GM18505 (cell line): ENCODE measurements around the gene DDX31.
A peak's percentile ranks its signal among the peaks of the same experiment; 100 is the strongest.

ENCODE experiments used
- ATAC-seq: cut with Tn5 transposase; IDR thresholded peaks from one replicate; pipeline ENCODE4 v1.9.1; 2021; ENCODE audit not compliant: unreplicated experiment
- POLR2A ChIP-seq: IDR thresholded peaks from 4 replicates; pipeline ENCODE4 v1.6.1; 2011; ENCODE audit warnings: borderline replicate concordance; ENCODE audit not compliant: insufficient read depth, insufficient read length; ENCODE audit errors: extremely low read depth

The DDX31 gene

DNA sequence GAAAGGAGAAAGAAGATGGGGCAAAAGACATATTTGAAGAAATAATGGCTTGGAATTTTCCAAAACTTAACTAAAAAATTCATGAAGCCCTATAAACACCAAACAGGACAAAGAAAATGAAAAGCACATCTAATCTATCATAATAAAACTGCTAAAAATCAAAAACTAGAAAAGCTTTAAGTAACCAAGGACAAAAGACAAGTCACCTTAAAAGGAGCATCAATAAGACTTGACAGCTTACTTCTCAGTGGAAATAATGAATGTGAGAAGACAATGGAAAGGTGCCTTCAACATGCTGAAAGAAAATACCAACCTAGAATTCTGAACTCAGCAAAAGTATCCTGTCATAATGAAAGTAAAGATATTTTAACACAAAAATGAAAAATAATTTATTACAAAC is 27.4 kb upstream of the DDX31 start:
- no peak for ATAC-seq
- TF ChIP-seq POLR2A, result no peak

DNA sequence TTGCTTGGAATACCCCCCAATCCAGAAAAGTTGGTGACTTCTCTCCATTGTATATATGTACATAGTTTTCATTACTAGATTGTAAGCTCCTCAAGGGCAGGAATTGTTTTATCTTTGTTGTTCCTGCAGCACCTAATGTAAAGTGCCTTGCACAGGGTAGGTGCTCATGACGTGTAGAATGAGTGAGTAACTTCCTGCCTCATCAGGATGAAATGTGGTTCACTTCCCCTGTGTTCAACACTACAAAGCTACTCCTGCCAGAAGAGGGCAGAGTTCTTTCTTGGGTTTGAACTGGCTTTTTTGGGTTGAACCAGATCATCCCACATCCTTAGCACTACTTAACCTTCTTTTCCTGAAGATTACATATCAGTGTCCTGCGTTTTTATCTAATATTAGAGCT is 24.4 kb upstream of the DDX31 start:
- TF ChIP-seq POLR2A, result no peak
- no peak for ATAC-seq

DNA sequence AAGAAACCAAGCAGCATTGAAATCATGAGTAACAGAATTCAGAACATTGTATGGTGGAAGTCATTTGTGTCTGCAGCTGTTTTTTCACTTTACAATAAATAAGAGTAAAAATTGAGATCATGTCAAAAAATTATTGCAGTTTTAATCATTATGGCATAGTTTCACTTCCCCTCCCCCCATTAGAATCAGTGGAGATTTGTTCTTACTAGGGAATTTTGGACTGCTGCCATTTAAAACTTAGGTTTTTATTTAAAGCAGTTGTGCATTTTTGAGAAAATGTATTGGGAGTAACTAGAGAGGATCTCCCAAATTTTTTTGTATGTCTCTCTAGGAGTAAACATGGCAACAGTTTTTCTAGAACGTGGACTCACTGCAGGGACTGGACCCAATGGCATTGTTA is 20.9 kb upstream of the DDX31 start:
- no peak for TF ChIP-seq POLR2A
- no peak for ATAC-seq

DNA sequence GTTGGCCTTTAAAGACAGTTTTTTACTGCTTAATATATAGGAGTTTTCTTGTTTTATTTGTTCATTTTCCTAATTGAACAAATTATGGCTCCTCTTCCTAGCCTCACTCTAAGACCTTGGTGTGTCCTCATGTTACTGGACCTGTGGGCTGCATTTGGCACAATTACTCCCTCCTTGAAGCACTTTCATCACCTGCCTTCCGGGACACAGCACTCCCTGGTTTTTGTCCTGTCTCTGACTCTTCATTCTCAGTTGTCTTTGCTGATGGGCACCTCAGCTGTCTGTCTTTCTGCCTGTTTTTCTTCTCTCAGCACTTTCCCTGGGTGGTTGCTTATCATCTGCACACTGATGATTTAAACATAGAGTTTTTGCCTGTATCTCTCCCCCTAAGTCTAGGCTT is 14.1 kb upstream of the DDX31 start:
- no peak for ATAC-seq
- TF ChIP-seq POLR2A, result no peak

DNA sequence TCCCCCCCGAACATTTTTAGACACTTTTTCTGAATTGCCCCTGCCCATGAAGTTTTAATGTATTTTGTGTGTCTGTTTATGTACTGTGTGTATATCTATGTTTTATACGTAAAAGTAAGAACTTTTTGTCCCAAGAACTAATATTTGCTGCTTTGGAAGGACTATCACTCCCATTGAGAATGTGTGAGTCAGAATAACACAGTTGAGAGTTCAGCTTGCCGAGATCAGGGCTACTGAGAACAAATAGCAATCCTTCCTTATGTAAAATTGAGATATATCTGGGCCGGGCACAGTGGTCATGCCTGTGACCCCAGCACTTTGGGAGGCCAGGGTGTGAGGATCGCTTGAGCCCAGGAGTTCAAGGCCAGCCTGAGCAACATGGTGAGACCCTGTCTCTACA is 11.8 kb upstream of the DDX31 start:
- TF ChIP-seq POLR2A, result no peak
- no peak for ATAC-seq

DNA sequence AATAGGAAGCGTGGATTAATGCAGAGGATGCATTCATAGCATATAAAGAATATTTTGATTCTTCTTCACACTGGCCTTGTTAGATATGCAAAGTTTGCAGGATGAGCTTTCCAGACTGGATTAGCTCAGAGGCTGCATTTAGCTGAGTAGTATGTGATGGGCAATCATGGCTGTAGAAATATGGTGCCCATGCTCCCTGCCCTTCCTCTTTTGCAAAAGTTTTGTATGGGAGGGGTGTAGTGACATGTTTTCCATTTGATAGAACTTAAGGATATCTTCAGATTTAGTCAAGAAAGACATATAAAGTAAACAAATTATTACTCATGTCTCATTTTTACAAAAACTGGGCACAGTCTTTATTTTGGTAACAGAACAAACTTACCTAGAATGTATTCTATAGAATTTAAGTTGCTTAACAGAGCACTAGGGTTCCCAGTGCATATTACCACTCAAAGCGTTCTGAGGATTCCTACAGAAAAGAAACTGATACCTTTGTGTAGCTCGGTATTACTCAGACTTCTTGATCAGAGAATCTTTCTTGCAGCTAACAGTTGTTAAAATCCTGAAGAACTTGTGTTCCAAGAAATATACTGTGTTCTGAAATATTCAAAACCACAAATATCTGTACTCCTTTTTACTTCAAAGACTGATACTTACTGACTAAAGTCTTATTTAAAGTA is 10.3 kb upstream of the DDX31 start:
- no peak for ATAC-seq
- TF ChIP-seq POLR2A, result no peak

DNA sequence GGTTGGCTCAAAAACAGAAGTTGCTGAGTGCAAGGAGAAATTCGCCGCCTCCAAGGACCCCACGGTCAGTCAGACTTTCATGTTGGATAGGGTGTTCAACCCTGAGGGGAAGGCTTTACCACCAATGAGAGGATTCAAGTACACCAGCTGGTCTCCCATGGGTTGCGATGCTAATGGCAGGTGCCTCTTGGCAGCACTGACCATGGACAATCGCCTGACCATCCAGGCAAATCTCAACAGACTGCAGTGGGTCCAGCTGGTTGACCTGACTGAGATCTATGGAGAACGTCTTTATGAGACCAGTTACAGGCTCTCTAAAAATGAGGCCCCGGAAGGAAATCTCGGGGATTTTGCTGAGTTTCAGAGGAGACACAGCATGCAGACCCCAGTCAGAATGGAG is 8.2 kb upstream of the DDX31 start:
- TF ChIP-seq POLR2A, result no peak
- ATAC-seq, result no peak

DNA sequence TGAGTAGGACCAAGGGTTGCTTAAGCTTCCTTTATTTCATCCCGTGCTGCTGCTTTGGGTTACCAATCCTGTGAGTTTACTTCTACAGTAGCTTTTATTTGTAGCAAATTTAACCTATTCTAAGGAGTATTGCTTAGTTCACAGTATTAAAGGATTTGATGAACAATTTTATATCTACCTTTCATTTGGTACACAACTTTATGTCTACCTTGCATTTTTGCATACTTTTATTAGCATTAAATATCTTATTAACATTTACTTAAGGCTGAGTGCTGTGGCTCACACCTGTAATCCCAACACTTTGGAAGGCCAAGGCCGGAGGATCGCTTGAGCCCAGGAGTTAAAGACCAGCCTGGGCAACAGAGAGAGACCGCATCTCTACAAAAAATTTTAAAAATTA is 4.7 kb upstream of the DDX31 start:
- ATAC-seq, result no peak
- TF ChIP-seq POLR2A, result no peak

DNA sequence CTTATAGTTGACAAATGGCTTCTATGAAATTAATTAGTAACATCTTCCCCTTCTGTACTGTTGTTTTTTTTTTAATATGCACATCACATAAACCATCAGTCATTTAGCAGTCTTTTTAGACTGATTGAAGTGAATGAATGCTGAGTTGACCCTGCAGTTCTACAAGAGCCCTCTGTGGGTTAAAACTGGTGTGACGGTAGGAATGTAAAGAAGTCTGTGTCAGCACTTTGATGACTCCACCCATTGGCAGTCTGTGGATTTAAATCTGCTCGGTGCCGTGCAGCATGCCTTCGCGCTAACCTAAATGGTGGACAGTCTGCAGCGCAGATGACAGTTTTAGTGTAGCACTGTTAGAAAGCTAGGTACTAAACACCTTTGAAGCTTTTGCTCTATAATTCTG is 3.6 kb upstream of the DDX31 start:
- no peak for ATAC-seq
- TF ChIP-seq POLR2A, result no peak

DNA sequence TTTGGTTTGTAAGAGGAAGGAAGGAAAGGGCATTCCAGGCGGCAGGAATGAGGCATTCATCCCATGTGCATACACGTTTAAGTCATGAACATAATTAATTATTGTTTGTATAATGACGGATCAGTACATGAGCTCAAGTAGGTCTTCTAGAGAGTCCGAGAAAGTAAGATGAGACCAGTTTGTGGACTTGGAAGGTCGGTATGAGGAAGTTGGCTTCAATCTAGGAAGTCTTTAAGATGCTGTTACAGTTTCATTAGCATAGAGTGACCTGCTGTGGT is 2.6 kb upstream of the DDX31 start:
- no peak for TF ChIP-seq POLR2A
- no peak for ATAC-seq

DNA sequence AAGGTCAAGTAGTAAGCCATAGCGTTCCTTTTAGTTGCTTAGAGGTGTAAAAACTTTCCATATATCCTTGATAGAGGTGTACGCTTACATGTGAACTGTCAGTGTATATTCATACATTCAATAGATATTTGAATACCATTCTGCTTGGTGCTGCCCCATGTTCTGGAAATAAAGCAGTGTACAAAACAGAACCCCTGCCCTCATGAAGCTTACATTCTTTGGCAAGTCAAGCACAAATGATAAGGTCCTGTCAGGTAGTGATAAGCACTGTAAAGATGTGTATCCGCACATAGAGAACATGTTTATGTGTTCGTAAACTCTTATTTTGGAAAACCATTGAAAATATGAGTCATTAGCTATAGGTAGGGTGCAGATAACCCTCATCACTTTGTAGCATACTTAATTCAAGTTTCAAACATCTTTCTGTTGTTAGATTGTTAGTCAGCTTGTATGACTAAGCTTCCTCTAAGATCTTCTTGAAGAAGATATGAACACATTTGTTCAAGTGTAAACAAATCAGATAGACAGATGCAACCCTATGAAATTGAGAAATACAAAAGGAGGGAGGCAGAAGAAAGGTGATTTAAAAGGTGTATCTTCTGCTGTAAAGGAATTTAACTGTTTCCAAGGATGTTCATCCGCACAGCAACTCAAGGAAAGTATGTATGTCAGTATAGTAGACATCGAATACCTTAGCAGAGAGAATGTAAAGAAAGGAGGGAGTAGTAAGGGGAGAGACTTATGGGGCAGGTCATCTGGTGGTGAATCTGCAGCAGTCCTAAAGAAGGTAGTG is 2.0 kb upstream of the DDX31 start:
- no peak for TF ChIP-seq POLR2A
- ATAC-seq, result no peak

DNA sequence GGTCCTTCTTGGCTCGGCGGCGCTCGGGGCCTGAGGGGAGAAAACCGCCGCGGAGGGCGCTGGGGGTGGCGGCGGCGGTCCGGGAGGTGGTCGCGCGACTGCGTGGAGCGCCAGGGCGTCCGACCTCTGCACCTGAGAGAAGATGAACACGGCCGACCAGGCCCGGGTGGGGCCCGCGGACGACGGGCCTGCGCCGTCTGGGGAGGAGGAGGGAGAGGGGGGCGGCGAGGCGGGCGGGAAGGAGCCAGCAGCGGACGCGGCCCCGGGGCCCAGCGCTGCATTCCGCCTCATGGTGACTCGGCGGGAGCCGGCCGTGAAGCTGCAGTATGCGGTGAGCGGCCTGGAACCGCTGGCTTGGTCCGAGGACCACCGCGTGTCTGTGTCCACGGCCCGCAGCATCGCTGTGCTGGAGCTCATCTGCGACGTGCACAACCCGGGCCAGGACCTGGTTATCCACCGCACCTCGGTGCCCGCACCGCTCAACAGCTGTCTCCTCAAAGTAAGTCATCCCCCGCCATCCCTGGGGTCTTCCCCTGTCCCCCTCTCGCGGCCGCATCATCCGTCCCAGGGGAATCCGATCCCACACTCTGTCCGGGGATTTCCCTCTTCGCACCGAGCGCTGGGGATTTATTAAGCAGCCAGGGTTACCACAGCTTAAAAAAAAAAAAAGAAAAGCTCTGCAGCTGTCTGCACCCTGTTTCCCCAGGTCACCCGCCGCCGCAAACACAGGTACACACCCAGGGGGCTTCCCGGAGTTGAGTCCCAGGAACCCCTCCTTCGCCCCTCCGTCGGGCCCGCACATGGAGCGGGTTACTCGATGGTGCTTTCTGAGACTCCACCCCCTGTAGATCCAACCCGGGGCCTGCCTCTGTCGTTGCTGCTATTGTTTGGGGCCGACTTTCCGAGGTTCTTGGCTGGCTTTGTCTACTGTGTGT is 941 bp upstream of the DDX31 start, which contains the start of gene GTF3C4:
Gene GTF3C4, plus strand, starts transcription at position 8 of the 935 bp plus-strand sequence. Its CDS starts 135 bp downstream, at position 143.
- ATAC-seq, result peak; percentile 59
- no peak for TF ChIP-seq POLR2A

DNA sequence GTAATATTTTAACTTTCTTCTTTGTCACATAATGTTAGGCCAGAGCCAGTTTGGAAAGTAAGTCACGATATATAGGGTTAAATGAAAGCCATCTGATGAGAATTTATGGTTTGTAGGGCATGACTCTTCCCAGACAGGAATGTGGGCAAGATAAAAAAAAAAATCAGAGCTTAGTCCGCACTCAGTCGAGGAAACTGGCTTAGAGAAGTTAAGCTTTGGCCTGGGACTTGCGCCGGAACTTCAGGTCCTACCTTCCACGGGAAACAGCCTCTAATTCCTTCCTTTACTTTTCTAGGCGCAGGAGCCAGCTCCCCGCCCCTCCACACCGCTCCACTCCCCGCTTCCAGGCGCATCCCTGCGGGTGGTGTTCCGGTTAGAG is 475 bp downstream of the DDX31 start:
- no peak for TF ChIP-seq POLR2A
- no peak for ATAC-seq

DNA sequence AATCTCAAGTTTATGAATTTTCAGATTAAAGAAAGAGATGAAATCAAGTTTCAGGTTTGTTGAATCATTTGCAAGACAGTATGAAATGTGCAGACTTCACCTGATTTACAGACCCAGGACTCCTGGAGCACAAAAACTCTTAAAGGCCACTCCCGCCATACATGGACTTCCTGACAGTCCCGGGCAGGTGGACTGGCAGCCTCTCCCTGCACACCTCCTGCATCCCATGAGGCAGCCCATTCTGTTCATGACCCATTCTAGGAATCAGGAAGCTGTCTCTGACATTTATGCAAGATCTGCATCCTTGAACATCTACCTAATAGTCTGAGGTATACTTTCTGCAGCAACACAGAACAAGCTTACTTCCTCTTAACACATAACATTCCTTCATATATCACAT is 5.9 kb downstream of the DDX31 start:
- TF ChIP-seq POLR2A, result no peak
- no peak for ATAC-seq

DNA sequence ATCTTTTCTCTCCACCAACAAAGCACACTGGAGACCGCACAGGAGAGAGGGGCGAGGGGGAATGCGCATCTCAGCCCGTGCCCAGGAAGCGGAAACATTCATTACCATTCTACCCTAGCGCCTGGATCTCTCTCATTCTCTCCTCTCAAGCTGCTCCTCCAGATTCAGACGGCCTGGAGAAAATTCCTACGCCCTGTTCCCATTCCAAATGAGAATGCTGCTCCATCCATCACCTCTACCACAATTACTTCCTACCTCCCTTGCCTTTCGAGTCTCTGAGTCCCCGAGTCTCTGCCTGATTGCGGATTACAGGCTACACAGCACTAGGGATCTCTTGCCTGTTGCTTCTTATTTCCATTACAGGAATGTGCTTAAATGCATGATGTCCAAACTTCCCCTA is 6.7 kb downstream of the DDX31 start:
- ATAC-seq, result no peak
- TF ChIP-seq POLR2A, result no peak
